NB4 (cell line): ENCODE measurements around the gene TMEM131L.

Experiments used
- MYC ChIP-seq: IDR thresholded peaks from 2 replicates; pipeline ENCODE4 v1.6.1; 2011; ENCODE audit warnings: low read depth, low read length
- POLR2A ChIP-seq: IDR thresholded peaks from 2 replicates; pipeline ENCODE4 v1.6.1; 2011; ENCODE audit warnings: mild to moderate bottlenecking; ENCODE audit not compliant: insufficient read length; ENCODE audit errors: extremely low read depth
- TF ChIP-seq, protein P1 (sequence below): IDR thresholded peaks from one replicate; pipeline ENCODE4 v1.5.1; 2012; ENCODE audit warnings: low read depth, low read length
- TF ChIP-seq, protein P2 (sequence below): IDR thresholded peaks from 2 replicates; pipeline ENCODE4 v1.6.1; 2011; ENCODE audit warnings: low read depth, low read length

DNA sequence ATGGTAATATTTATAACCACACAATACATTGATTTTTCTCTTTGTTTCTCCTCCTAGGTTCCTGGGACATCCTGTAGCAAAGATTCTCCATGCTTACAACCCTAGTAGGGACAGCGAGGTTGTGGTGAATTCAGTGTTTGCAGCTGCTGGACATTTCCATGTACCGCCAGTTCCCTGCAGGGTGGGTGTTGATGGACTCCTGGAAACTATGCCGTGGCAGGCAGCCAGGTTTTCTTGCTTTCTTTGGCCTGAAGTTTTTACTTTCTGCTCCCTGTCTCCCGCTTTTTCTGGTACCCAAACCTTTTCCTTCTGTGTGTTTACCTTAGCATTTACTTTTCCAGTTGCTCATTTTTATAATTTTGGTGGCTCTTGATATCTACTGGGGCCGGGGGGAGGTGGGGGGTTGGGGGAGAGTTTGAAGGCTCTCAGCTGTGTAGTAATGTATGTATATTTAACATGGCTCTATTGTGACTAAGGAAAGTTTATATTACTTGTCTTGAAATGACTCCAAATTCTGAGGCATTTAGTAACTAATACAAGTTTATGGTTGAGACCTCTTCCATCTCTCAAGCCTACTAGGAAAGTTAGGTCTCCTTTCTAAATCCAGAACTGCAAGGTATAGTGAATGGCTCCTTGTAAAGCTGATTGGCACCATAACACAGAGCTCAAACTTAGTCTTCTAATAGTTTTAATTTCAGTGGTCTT is 89.7 kb downstream of the TMEM131L start:
- TF ChIP-seq, protein P1, sequence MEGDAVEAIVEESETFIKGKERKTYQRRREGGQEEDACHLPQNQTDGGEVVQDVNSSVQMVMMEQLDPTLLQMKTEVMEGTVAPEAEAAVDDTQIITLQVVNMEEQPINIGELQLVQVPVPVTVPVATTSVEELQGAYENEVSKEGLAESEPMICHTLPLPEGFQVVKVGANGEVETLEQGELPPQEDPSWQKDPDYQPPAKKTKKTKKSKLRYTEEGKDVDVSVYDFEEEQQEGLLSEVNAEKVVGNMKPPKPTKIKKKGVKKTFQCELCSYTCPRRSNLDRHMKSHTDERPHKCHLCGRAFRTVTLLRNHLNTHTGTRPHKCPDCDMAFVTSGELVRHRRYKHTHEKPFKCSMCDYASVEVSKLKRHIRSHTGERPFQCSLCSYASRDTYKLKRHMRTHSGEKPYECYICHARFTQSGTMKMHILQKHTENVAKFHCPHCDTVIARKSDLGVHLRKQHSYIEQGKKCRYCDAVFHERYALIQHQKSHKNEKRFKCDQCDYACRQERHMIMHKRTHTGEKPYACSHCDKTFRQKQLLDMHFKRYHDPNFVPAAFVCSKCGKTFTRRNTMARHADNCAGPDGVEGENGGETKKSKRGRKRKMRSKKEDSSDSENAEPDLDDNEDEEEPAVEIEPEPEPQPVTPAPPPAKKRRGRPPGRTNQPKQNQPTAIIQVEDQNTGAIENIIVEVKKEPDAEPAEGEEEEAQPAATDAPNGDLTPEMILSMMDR, result no peak
- TF ChIP-seq, protein P2, sequence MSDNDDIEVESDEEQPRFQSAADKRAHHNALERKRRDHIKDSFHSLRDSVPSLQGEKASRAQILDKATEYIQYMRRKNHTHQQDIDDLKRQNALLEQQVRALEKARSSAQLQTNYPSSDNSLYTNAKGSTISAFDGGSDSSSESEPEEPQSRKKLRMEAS, result no peak
- TF ChIP-seq MYC, result no peak
- no peak for TF ChIP-seq POLR2A
